NCI-H524 (cell line): ENCODE results near the gene IL36B.

ENCODE experiments used
- DNase-seq, 2 experiments: peaks; one replicate each; lab custom pipeline; 2025; lab: John Stamatoyannopoulos, UW

The IL36B gene

GRCh38 chr2:113009622-113010021 lies 43.0 kb downstream of the IL36B start:
- DNase-seq = no peak

- no peak for DNase-seq
These were observed 45.4 kb downstream of the IL36B start for GRCh38 chr2:113007250-113007649.

- no peak for DNase-seq
These were observed 47.6 kb downstream of the IL36B start, which contains the start of gene IL36A for GRCh38 chr2:113005030-113005509. Gene IL36A (plus strand): TSS chr2:113005459. CDS start chr2:113005872, 413 bp downstream.

- no peak for DNase-seq
These were observed 50.0 kb downstream of the IL36B start for GRCh38 chr2:113002677-113003076.

GRCh38 chr2:113000436-113000835 lies 52.2 kb downstream of the IL36B start:
- no peak for DNase-seq

- DNase-seq = no peak
These were observed 55.5 kb downstream of the IL36B start for GRCh38 chr2:112997151-112997550.

GRCh38 chr2:112996635-112997034 lies 56.0 kb downstream of the IL36B start:
- no peak for DNase-seq

GRCh38 chr2:112995346-112995920 lies 57.2 kb downstream of the IL36B start:
- DNase-seq = no peak

- DNase-seq = no peak
These were observed 58.0 kb downstream of the IL36B start for GRCh38 chr2:112994648-112995047.

- no peak for DNase-seq
These were observed 58.8 kb downstream of the IL36B start for GRCh38 chr2:112993831-112994230.

GRCh38 chr2:112989611-112990010 lies 63.1 kb downstream of the IL36B start:
- no peak for DNase-seq

GRCh38 chr2:112985090-112985489 lies 67.6 kb downstream of the IL36B start:
- DNase-seq = no peak

- no peak for DNase-seq
These were observed 72.1 kb downstream of the IL36B start for GRCh38 chr2:112980537-112980936.

- no peak for DNase-seq
These were observed 72.9 kb downstream of the IL36B start for GRCh38 chr2:112979731-112980130.

GRCh38 chr2:112977559-112978056 lies 75.1 kb downstream of the IL36B start, which contains the start of gene IL36G:
Gene IL36G (plus strand): TSS chr2:112978006. CDS start chr2:112978639, 633 bp downstream.
- DNase-seq = no peak
